Trophoblast cell (in vitro differentiated cells and primary cell): ENCODE data around the gene HPF1.

Experiments
- DNase-seq, 2 donors: peaks; one replicate each; pipeline ENCODE4 v3.0.0-alpha.2; 2016
- H2AFZ ChIP-seq: 2 replicates; pipeline ENCODE4 v1.6.1; 2013; ENCODE audit warnings: low read length, moderate library complexity, mild to moderate bottlenecking; ENCODE audit not compliant: insufficient read depth, poor library complexity
- H2AK5ac ChIP-seq: 2 replicates; pipeline ENCODE4 v1.6.1; 2013; ENCODE audit warnings: mild to moderate bottlenecking, low read length
- H2BK120ac ChIP-seq: 2 replicates; pipeline ENCODE4 v1.6.1; 2013; ENCODE audit warnings: low read length, mild to moderate bottlenecking, moderate library complexity; ENCODE audit not compliant: insufficient read depth, poor library complexity
- H2BK12ac ChIP-seq: 2 replicates; pipeline ENCODE4 v1.6.1; 2013; ENCODE audit warnings: mild to moderate bottlenecking, low read length, moderate library complexity
- H2BK5ac ChIP-seq: 2 replicates; pipeline ENCODE4 v1.6.1; 2013; ENCODE audit warnings: low read length, low read depth, moderate library complexity, mild to moderate bottlenecking; ENCODE audit not compliant: poor library complexity
- H3K14ac ChIP-seq: 2 replicates; pipeline ENCODE4 v1.6.1; 2013; ENCODE audit warnings: mild to moderate bottlenecking, low read length
- H3K18ac ChIP-seq: 2 replicates; pipeline ENCODE4 v1.6.1; 2013; ENCODE audit warnings: mild to moderate bottlenecking, low read length
- H3K23ac ChIP-seq: 2 replicates; pipeline ENCODE4 v1.6.1; 2013; ENCODE audit warnings: low read length
- H3K27ac ChIP-seq: 2 replicates; pipeline ENCODE4 v1.5.1; 2013; ENCODE audit warnings: low read depth, mild to moderate bottlenecking, inconsistent platforms, low read length, moderate library complexity
- H3K27me3 ChIP-seq: 2 replicates; pipeline ENCODE4 v1.6.1; 2013; ENCODE audit warnings: inconsistent platforms, mild to moderate bottlenecking, low read length, moderate library complexity; ENCODE audit not compliant: insufficient read depth
- H3K36me3 ChIP-seq, 2 experiments: 1 replicate in 1 of 2; 2 replicates in 1 of 2; pipeline ENCODE4 v1.6.1; 2013; ENCODE audit warnings: low read length in 2 of 2, mild to moderate bottlenecking in 2 of 2, moderate library complexity in 1 of 2; ENCODE audit not compliant: insufficient read depth in 2 of 2, control insufficient read depth in 1 of 2
- H3K4ac ChIP-seq: 2 replicates; pipeline ENCODE4 v1.6.1; 2013; ENCODE audit warnings: low read depth, mild to moderate bottlenecking, low read length, moderate library complexity
- H3K4me1 ChIP-seq, 2 experiments: 1 replicate in 1 of 2; 2 replicates in 1 of 2; pipeline ENCODE4 v1.6.1; 2013; ENCODE audit warnings: low read length in 2 of 2, mild to moderate bottlenecking in 2 of 2, moderate library complexity in 1 of 2; ENCODE audit not compliant: insufficient read depth in 2 of 2, control insufficient read depth in 1 of 2
- H3K4me2 ChIP-seq: 2 replicates; pipeline ENCODE4 v1.6.1; 2013; ENCODE audit warnings: inconsistent platforms, mild to moderate bottlenecking, low read length, moderate library complexity
- H3K4me3 ChIP-seq: 2 replicates; pipeline ENCODE4 v1.5.1; 2013; ENCODE audit warnings: mild to moderate bottlenecking, low read depth, low read length, inconsistent platforms
- H3K79me1 ChIP-seq: one replicate; pipeline ENCODE4 v1.6.1; 2013; ENCODE audit warnings: low read length
- H3K79me2 ChIP-seq: 2 replicates; pipeline ENCODE4 v1.6.1; 2013; ENCODE audit warnings: low read length, mild to moderate bottlenecking; ENCODE audit not compliant: control insufficient read depth, insufficient read depth, poor library complexity
- H3K9ac ChIP-seq: 2 replicates; pipeline ENCODE4 v1.6.1; 2013; ENCODE audit warnings: mild to moderate bottlenecking, low read length
- H3K9me3 ChIP-seq: 2 replicates; pipeline ENCODE4 v1.6.1; 2013; ENCODE audit warnings: low read depth, mild to moderate bottlenecking, control low read depth, inconsistent platforms, low read length; ENCODE audit not compliant: insufficient read depth
- H4K12ac ChIP-seq: 2 replicates; pipeline ENCODE4 v1.6.1; 2013; ENCODE audit warnings: low read depth, mild to moderate bottlenecking, low read length, moderate library complexity
- H4K8ac ChIP-seq: 2 replicates; pipeline ENCODE4 v1.6.1; 2013; ENCODE audit warnings: low read depth, mild to moderate bottlenecking, low read length, moderate library complexity
- H4K91ac ChIP-seq: one replicate; pipeline ENCODE4 v1.6.1; 2013; ENCODE audit warnings: low read depth, mild to moderate bottlenecking, low read length, moderate library complexity
- WGBS: extraction: QIAGEN DNeasy Blood & Tissue Kit; methylation state at CpG from one replicate; pipeline ENCODE4 v1.1.7; 2013; ENCODE audit warnings: missing lambda C conversion rate; ENCODE audit not compliant: insufficient read length, insufficient coverage; ENCODE audit errors: extremely low coverage; 5-methylcytosine and 5-hydroxymethylcytosine counted together

HPF1 gene

DNA sequence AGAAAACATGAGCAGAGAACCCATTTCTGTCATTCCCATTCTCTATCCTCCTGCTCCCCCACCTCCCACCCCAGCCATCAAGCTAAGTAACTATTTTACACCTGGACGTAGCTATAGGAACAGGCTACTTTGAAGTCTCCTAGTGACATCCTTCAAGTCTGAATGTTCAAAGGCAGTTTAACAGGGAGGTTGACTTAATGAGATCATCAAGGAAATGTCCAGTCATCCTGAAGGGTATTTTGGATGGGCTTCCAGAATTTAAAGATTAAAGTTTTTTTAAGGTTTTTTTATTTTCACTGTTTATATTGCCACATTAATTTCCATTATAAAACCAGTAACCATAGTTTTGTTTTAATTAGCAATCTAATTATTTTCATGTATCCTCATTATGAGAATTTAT is 41.1 kb downstream of the HPF1 start:
- H2AFZ ChIP-seq, result no peak overlapping the region
- H3K14ac ChIP-seq, result no peak overlapping the region
- H3K79me1 ChIP-seq, result no peaks in the 10 kb centered on the region
- H4K8ac ChIP-seq, result no peak overlapping the region
- DNase-seq, result no peak
- H3K23ac ChIP-seq, result no peak overlapping the region
- H2BK5ac ChIP-seq, result no peak overlapping the region
- no peak overlapping the region for H3K4me3 ChIP-seq
- H3K4ac ChIP-seq, result no peak overlapping the region
- H3K4me1 ChIP-seq, result no peaks in the 10 kb centered on the region
- H3K9me3 ChIP-seq, result no peaks in the 10 kb centered on the region
- no peak overlapping the region for H2AK5ac ChIP-seq
- no peak overlapping the region for H3K4me2 ChIP-seq
- no CpG with 5 or more reads among the region's 1 CpG for whole genome bisulfite sequencing
- peaks cover 3 to 9% of the 10 kb centered on the region in 2 experiments for H3K36me3 ChIP-seq
- H2BK12ac ChIP-seq, result no peak overlapping the region
- no peaks in the 10 kb centered on the region for H3K27me3 ChIP-seq
- H3K79me2 ChIP-seq, result no peaks in the 10 kb centered on the region
- H3K9ac ChIP-seq, result no peak overlapping the region
- no peak overlapping the region for H3K27ac ChIP-seq
- no peak overlapping the region for H4K12ac ChIP-seq
- no peak overlapping the region for H4K91ac ChIP-seq
- H3K18ac ChIP-seq, result no peak overlapping the region
- H2BK120ac ChIP-seq, result no peak overlapping the region

DNA sequence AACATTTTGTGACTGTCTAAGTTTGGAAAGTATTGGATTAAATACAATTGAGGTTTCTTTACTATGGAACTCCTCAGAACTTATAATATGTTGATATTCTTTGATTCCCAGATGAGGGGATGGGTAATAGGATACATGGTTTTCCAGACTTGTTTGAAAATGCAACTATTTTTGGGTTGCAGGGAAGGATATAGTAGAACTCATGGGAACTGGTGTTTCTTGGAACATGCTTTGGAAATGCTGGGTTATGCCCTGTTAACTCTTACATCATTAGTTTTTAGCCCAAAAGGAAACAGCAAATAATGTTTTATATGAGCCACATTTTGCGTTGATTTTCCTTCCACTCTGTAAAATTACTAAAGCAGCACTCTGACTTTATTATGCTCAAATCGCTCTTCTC is 41.9 kb downstream of the HPF1 start:
- Histone ChIP-seq H4K12ac (no peak overlapping the region), H2BK5ac (no peak overlapping the region), H3K27ac (no peak overlapping the region), H3K18ac (no peak overlapping the region), H4K8ac (no peak overlapping the region), H3K9me3 (no peaks in the 10 kb centered on the region), H2BK12ac (no peak overlapping the region), H2AFZ (no peak overlapping the region), H3K79me1 (no peaks in the 10 kb centered on the region), H3K9ac (no peak overlapping the region), H3K4me2 (no peak overlapping the region), H2BK120ac (no peak overlapping the region), H4K91ac (no peak overlapping the region), H3K4ac (no peak overlapping the region), H3K36me3 (peaks cover 3 to 9% of the 10 kb centered on the region in 2 experiments), H2AK5ac (no peak overlapping the region), H3K14ac (no peak overlapping the region), H3K23ac (no peak overlapping the region), H3K4me3 (no peak overlapping the region), H3K4me1 (no peaks in the 10 kb centered on the region), H3K79me2 (no peaks in the 10 kb centered on the region), H3K27me3 (no peaks in the 10 kb centered on the region)
- no peak for DNase-seq
- WGBS, result no CpG with 5 or more reads among the region's 2 CpGs

DNA sequence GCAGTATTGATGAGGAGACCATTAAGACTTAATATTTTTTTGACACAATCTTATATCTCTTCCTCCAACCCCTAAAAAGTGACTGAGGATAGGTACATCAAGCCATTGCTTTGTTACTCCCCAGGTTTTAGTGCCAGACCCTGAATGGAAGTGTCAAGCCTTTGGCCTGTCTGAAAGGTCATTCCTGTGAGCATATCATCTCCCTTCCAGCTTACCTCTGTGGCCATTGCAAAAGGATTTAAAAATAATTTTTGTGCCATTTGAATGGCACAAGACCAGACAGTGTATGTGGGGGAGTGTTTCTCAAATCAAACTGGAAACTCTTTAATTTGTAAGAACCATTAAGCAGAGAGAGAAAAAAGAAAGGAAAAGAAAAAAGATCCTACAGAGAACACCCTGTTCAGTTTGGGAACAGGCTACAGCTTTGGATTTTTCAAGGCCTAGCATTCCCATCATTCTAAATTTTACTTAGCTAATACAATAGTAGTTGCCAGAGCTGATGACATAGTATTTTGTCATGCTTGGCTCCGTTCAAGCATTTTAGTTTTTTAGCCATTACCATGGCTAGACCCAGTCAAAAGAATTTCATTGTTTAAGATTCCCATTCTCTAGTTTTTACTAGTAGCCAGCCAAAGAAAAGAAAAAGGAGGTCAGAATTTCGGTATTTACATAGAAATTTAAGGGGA is 49.6 kb downstream of the HPF1 start:
- no CpG with 5 or more reads among the region's 2 CpGs for WGBS

DNA sequence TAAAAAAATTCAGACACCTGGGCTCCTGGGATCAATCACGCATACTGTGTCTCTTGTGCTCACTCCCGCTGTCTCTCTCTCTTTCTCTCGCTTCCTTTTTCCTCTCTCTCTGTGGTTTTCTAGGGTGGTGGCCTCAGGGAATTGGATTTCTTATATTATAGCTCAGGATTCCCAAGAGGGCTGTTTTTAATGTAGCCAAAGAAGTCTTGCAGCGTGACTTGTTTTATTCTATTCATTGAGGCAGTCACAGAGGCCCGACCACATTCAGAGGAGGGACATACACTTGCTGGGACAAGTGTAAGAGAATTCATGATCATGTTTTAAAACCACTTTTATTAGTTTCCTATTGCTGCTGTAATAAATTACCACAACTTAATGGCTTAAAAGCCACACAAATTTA is 59.4 kb downstream of the HPF1 start:
- Histone ChIP-seq H3K9me3 (no peaks in the 10 kb centered on the region), H3K27ac (no peak overlapping the region), H3K4me3 (no peak overlapping the region), H2AFZ (no peak overlapping the region), H2AK5ac (no peak overlapping the region), H2BK12ac (no peak overlapping the region), H3K4ac (no peak overlapping the region), H3K27me3 (no peaks in the 10 kb centered on the region), H3K79me2 (no peaks in the 10 kb centered on the region), H3K9ac (no peak overlapping the region), H4K91ac (no peak overlapping the region), H3K18ac (no peak overlapping the region), H4K8ac (no peak overlapping the region), H3K36me3 (peaks cover 5 to 16% of the 10 kb centered on the region in 2 experiments), H4K12ac (no peak overlapping the region), H3K79me1 (no peaks in the 10 kb centered on the region), H2BK120ac (no peak overlapping the region), H3K4me1 (no peaks in the 10 kb centered on the region), H3K14ac (no peak overlapping the region), H2BK5ac (no peak overlapping the region), H3K23ac (no peak overlapping the region), H3K4me2 (no peak overlapping the region)
- no peak for DNase-seq
- no CpG with 5 or more reads among the region's 5 CpGs for WGBS

More for the DNA sequence above, 49.6 kb downstream of the HPF1 start:
- no peaks in the 10 kb centered on the region for H3K9me3 ChIP-seq
- no peak overlapping the region for H3K4me2 ChIP-seq
- H3K18ac ChIP-seq, result no peak overlapping the region
- no peak overlapping the region for H4K12ac ChIP-seq
- H3K4ac ChIP-seq, result no peak overlapping the region
- no peak overlapping the region for H2AK5ac ChIP-seq
- no peak overlapping the region for H3K23ac ChIP-seq
- H3K79me1 ChIP-seq, result no peaks in the 10 kb centered on the region
- H3K36me3 ChIP-seq, result peaks cover 7 to 10% of the 10 kb centered on the region in 2 experiments
- H4K91ac ChIP-seq, result no peak overlapping the region
- no peak overlapping the region for H2BK5ac ChIP-seq
- no peak overlapping the region for H3K14ac ChIP-seq
- H3K27me3 ChIP-seq, result no peaks in the 10 kb centered on the region
- no peak for DNase-seq
- H3K27ac ChIP-seq, result no peak overlapping the region
- H2AFZ ChIP-seq, result no peak overlapping the region
- H3K79me2 ChIP-seq, result no peaks in the 10 kb centered on the region
- H3K4me1 ChIP-seq, result peaks cover 0 to 2% of the 10 kb centered on the region in 2 experiments
- H2BK120ac ChIP-seq, result no peak overlapping the region
- no peak overlapping the region for H3K4me3 ChIP-seq
- no peak overlapping the region for H3K9ac ChIP-seq
- H4K8ac ChIP-seq, result no peak overlapping the region
- H2BK12ac ChIP-seq, result no peak overlapping the region
